ENCODE data around the gene KRTAP19-3.
"Not testable (repeated sequence)": the region's sequence is repeated elsewhere in the genome, so short reads cannot be mapped to it uniquely, and the experiment has no call there.

The KRTAP19-3 gene

DNA sequence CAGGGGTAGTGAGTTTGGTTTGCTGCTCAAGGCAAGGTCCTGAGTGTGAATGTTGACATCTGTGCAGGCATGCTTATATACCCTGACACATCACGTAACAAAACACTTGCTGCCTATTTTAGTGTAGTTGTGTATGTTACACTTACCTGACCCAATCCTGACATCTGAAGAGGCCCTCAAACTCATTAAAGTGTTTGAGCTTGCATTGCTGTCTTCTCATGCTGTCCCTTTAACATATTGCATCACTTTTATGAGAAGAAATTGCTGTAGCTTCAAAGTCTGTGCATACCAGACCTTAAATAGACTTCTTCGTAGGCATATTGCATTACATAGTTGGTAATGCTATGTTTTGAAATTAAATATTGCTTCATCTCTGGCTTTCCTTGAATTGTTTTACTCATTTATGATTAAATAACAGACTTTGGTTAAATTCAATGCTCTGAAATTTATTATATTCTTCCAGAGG lies at the start of gene KRTAP19-3:
Gene KRTAP19-3, minus strand, starts transcription at position 51 of the 466 bp plus-strand sequence. CDS start 56 bp downstream, outside the sequence.
- DNase-seq (ENCODE audit: low read depth in 2 of 2) = no peak

DNA sequence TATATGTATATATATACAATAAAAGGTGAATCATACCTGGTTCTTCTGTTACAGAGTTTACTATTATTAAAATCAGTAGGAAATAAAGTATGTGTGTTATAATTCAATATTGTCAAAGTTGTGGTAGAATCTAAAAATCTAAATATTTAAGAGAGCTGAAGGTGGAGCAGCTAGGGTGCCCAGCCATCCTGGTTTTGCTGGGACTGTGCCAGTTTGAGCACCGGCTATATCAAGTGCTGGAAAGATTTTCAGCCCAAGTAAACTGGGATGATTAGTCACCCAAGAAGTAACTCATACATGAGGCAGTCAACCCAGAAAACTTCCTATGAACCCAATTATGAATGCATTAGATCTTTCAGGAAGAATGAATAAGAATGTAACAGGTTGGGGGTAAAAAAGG lies 27.1 kb upstream of the KRTAP19-3 start:
- no peak for DNase-seq (ENCODE audit: low read depth in 2 of 2)

- no peak for DNase-seq (ENCODE audit: low read depth in 2 of 2)
Measured at GRCh38 chr21:30515681-30516080, 23.9 kb upstream of the KRTAP19-3 start.

- DNase-seq (ENCODE audit: low read depth in 2 of 2) = not testable (repeated sequence)
Measured at GRCh38 chr21:30505621-30506205, 13.9 kb upstream of the KRTAP19-3 start.

DNA sequence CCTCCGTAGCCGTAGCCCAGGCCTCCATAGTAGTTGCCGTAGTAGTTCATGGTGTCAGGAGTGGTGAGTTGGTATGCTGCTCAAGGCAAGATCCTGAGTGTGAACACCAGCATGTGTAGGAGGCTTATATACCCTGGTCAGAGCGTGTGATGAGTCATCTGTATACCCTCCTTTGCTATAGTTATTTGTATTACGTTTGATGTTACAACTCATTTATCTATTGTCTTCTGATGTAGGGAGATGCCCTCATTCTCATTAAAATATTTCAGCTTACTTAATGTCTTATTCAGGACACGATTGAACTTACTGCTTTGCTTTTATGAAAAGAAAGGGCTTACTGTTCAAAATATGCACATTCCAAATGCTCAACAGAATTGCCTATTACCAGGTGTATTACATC lies 10.2 kb upstream of the KRTAP19-3 start, which contains the start of gene KRTAP19-5:
Gene KRTAP19-5, minus strand, starts transcription at position 101 of the 400 bp plus-strand sequence. Its CDS starts 51 bp downstream, at position 50.
- DNase-seq (ENCODE audit: low read depth in 2 of 2) = no peak

- no peak for DNase-seq (ENCODE audit: low read depth in 2 of 2)
Measured at GRCh38 chr21:30497065-30497464, 5.3 kb upstream of the KRTAP19-3 start, which contains the start of gene KRTAP19-4. Gene KRTAP19-4 (minus strand): TSS chr21:30497165. CDS start chr21:30497110, 55 bp downstream.

GRCh38 chr21:30487336-30487735 lies 4.5 kb downstream of the KRTAP19-3 start, which contains the start of gene KRTAP19-2:
Gene KRTAP19-2 (minus strand): TSS chr21:30487436. CDS start chr21:30487348, 88 bp downstream.
- DNase-seq (ENCODE audit: low read depth in 2 of 2) = no peak

DNA sequence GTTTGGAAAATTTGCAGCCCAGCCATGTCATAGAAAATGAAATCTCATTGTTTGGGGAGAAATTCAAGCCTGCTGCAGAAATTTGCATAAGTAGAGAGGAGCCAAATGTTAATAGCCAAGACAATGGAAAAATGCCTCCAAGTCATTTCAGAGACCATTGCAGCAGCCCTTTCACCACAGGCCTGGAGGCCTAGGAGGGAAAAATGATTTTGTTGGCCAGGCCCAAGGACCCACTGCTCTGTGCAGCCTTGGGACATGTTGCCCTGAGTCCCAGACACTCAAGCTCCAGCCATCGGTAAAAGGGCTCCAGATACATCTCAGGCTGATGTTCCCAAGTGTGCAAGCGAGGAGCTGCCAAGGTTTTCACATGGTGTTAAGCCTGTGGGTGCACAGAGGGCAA lies 5.6 kb downstream of the KRTAP19-3 start:
- no peak for DNase-seq (ENCODE audit: low read depth in 2 of 2)

DNA sequence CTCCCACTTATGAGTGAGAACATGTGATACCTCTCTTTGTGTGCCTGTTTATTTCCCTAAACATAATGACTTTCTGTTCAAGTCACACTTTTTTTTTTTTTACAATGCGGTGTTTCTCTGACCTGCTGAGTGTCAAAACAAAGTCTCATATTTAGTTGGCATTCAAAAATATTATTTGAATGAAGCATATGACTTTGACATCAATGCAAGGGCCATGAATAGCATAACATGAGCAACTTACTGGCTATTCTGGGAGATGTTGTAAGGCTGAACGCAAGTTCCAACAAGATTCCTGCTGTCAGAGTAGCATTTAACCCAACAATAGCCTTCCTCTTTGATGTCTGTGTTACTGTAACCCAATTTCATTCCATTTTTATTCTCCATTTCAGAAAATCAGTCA lies 9.7 kb downstream of the KRTAP19-3 start:
- no peak for DNase-seq (ENCODE audit: low read depth in 2 of 2)

DNA sequence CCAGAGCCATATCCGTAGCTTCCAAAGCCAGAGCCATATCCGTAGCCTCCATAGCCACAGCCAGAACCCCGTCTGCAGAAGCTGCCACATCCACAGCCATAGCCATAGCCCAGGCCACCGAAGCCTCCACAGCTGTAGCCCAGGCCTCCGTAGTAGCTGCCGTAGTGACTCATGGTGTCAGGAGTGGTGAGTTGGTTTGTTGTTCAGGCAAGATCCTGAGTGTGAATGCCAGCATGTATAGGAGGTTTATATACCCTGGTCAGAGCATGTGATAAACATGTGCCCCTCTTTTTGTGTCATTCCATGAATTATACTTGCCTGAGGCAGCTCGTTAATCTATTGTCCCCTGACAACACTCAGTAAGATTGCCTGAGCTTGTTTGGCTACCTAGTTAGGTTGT lies 11.7 kb downstream of the KRTAP19-3 start, which contains the start of gene KRTAP19-1:
Gene KRTAP19-1, minus strand, starts transcription at position 223 of the 400 bp plus-strand sequence. Its CDS starts 50 bp downstream, at position 173.
- no peak for DNase-seq (ENCODE audit: low read depth in 2 of 2)

GRCh38 chr21:30479259-30479658 lies 12.6 kb downstream of the KRTAP19-3 start:
- DNase-seq (ENCODE audit: low read depth in 2 of 2) = no peak

GRCh38 chr21:30478004-30478403 lies 13.8 kb downstream of the KRTAP19-3 start:
- no peak for DNase-seq (ENCODE audit: low read depth in 2 of 2)

DNA sequence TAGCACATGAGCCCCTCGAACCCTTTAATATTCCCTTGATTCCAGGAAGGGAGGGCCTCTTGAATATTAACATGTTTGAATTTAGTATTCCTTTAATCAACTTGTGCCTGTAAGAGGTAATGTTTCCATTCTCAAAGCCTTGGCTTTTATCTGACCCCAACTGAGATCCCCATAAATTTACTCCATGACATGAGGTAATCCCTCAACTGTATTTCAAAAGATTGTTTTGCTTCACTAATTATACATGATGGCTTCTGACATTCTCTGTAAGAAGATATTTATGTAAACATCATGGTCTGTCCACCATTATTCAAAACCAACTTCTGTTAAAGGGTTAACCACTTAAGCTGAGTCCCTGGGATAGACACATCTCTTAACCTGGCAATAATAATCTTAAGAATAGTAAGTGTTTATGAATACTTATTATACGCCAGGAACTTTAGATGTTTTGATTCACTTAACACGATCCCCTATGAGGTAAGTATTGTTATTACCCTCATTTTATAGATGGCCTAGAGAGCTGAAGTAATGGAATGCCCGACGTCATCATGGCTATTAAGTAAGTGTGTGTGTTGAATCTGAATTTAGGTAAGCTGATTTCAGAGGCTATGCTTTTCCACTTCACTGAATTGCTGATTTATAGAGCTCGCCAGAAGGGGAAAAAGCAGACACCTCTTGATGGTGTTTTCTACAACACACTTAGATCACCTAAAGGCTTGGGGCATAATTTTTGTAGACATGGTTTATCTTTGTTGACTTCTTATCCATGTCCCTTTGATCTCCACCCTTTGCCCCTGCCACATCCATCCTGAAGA lies 22.7 kb downstream of the KRTAP19-3 start:
- DNase-seq (ENCODE audit: low read depth in 2 of 2) = no peak

- no peak for DNase-seq (ENCODE audit: low read depth in 2 of 2)
Measured at GRCh38 chr21:30463713-30464112, 28.1 kb downstream of the KRTAP19-3 start.

DNA sequence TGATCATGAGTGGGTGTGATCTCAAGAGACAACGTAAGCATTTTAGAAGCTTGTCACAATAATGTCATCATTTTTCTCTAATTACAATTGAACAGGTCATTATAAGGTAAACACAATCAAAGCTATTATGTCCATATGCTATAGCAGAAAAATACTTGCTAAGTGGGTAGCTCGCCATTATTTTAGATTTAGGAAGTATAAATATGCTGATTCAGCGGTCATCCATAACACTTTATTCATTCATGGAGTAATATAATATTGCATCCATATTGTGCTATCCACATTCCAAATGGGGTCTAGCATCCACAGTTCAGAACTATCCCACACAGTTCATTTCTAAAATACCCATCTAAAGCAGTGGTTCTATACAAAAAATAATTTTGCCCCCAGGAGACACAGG lies 43.3 kb downstream of the KRTAP19-3 start:
- DNase-seq (ENCODE audit: low read depth in 2 of 2) = no peak

DNA sequence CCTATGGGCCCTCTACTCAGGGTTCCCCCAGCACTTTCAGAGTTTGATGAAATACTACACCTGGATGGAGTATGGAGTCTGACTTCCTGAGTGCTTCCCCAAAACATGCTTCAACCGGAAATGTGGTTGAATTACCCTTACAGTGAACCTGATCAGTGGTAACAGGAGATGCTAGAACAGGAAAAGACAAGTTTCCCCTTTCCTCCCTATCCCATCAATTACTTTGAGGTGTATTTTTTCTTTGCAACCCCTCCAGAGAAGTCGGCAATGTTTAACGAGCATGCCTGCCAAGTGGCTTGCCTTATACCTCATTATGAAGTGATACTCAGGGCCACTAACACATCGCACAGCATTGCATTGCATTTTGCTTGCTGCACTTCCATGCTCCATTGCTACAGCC lies 44.8 kb downstream of the KRTAP19-3 start:
- DNase-seq (ENCODE audit: low read depth in 2 of 2) = no peak

GRCh38 chr21:30444204-30444603 lies 47.6 kb downstream of the KRTAP19-3 start:
- no peak for DNase-seq (ENCODE audit: low read depth in 2 of 2)

DNA sequence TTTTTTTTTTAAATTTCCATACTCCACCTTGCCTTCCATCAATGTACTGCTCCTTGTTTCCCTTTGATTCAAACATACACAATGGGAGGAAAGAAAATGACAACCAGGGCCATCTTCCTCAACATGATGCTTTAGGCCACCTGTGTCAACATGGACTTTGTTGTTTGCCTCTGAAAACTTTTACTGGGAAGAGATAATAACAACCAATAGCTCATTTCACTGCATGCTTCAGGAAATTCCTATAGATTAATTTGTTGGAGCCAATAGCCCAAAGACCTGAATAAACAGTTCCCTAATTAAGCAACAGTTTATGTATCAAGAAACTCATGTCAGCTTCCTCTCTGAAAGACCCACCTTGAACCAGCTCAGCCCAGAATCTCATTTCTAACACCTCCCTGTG lies 48.6 kb downstream of the KRTAP19-3 start:
- no peak for DNase-seq (ENCODE audit: low read depth in 2 of 2)

All from stimulated activated CD4-positive, alpha-beta T cell treated with anti-CD3 and anti-CD28 coated beads, Interleukin-12 subunit alpha, Interleukin-12 subunit beta, amount 100 ng/mL, for 24 hours (primary cell).